ENCODE data around the gene MRPL21. TPM values are rescaled to one million over a fixed set of nuclear protein-coding genes. Genes with fewer than 3 reads are reported as not detected.

Gene MRPL21
- total and polyA plus RNA-seq, 2 of the 13 experiments (the other 11 are each of a cell fraction or from before 2014, with no cell fraction given) = 61.5 to 100 TPM

GRCh38 chr11:68903288-68904247 lies at the start of gene MRPL21, which contains the start of gene IGHMBP2 (continued):
- TF ChIP-seq, protein P1, sequence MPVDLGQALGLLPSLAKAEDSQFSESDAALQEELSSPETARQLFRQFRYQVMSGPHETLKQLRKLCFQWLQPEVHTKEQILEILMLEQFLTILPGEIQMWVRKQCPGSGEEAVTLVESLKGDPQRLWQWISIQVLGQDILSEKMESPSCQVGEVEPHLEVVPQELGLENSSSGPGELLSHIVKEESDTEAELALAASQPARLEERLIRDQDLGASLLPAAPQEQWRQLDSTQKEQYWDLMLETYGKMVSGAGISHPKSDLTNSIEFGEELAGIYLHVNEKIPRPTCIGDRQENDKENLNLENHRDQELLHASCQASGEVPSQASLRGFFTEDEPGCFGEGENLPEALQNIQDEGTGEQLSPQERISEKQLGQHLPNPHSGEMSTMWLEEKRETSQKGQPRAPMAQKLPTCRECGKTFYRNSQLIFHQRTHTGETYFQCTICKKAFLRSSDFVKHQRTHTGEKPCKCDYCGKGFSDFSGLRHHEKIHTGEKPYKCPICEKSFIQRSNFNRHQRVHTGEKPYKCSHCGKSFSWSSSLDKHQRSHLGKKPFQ (CRISPR knock-in tag; IDR thresholded peaks at IDR 0.05; ENCODE audit: insufficient replicate concordance) = peak; percentile 86
- TF ChIP-seq TBL1XR1 (IDR thresholded peaks at IDR 0.05; ENCODE audit: borderline replicate concordance, low read length, partially characterized antibody) (peak; percentile 65), ZBTB39 (CRISPR knock-in tag; IDR thresholded peaks at IDR 0.05) (0 out of 2 replicates have a peak, but pooled peaks have one; percentile 15), YEATS4 (CRISPR knock-in tag; IDR thresholded peaks at IDR 0.05; ENCODE audit: borderline replicate concordance) (peak; percentile 99), ARHGAP35 (CRISPR knock-in tag; IDR thresholded peaks at IDR 0.05; ENCODE audit: borderline replicate concordance) (peak; percentile 83; the same call in 1 of the 2 replicates), AGO1 (IDR thresholded peaks at IDR 0.05; ENCODE audit: low read depth, low read length, poor library complexity, severe bottlenecking) (peak; percentile 80), ZNF782 (CRISPR knock-in tag; IDR thresholded peaks at IDR 0.05; ENCODE audit: borderline replicate concordance) (peak; percentile 77; the same call in 1 of the 2 replicates)
- TF ChIP-seq, protein P2, sequence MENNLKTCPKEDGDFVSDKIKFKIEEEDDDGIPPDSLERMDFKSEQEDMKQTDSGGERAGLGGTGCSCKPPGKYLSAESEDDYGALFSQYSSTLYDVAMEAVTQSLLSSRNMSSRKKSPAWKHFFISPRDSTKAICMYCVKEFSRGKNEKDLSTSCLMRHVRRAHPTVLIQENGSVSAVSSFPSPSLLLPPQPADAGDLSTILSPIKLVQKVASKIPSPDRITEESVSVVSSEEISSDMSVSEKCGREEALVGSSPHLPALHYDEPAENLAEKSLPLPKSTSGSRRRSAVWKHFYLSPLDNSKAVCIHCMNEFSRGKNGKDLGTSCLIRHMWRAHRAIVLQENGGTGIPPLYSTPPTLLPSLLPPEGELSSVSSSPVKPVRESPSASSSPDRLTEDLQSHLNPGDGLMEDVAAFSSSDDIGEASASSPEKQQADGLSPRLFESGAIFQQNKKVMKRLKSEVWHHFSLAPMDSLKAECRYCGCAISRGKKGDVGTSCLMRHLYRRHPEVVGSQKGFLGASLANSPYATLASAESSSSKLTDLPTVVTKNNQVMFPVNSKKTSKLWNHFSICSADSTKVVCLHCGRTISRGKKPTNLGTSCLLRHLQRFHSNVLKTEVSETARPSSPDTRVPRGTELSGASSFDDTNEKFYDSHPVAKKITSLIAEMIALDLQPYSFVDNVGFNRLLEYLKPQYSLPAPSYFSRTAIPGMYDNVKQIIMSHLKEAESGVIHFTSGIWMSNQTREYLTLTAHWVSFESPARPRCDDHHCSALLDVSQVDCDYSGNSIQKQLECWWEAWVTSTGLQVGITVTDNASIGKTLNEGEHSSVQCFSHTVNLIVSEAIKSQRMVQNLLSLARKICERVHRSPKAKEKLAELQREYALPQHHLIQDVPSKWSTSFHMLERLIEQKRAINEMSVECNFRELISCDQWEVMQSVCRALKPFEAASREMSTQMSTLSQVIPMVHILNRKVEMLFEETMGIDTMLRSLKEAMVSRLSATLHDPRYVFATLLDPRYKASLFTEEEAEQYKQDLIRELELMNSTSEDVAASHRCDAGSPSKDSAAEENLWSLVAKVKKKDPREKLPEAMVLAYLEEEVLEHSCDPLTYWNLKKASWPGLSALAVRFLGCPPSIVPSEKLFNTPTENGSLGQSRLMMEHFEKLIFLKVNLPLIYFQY (CRISPR knock-in tag; IDR thresholded peaks at IDR 0.05; ENCODE audit: borderline replicate concordance) = peak; percentile 66; the same call in 1 of the 2 replicates
- TF ChIP-seq, protein P3, sequence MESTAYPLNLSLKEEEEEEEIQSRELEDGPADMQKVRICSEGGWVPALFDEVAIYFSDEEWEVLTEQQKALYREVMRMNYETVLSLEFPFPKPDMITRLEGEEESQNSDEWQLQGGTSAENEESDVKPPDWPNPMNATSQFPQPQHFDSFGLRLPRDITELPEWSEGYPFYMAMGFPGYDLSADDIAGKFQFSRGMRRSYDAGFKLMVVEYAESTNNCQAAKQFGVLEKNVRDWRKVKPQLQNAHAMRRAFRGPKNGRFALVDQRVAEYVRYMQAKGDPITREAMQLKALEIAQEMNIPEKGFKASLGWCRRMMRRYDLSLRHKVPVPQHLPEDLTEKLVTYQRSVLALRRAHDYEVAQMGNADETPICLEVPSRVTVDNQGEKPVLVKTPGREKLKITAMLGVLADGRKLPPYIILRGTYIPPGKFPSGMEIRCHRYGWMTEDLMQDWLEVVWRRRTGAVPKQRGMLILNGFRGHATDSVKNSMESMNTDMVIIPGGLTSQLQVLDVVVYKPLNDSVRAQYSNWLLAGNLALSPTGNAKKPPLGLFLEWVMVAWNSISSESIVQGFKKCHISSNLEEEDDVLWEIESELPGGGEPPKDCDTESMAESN (CRISPR knock-in tag; conservative IDR thresholded peaks at IDR 0.05) = peak; percentile 93
- TF ChIP-seq, protein P4, sequence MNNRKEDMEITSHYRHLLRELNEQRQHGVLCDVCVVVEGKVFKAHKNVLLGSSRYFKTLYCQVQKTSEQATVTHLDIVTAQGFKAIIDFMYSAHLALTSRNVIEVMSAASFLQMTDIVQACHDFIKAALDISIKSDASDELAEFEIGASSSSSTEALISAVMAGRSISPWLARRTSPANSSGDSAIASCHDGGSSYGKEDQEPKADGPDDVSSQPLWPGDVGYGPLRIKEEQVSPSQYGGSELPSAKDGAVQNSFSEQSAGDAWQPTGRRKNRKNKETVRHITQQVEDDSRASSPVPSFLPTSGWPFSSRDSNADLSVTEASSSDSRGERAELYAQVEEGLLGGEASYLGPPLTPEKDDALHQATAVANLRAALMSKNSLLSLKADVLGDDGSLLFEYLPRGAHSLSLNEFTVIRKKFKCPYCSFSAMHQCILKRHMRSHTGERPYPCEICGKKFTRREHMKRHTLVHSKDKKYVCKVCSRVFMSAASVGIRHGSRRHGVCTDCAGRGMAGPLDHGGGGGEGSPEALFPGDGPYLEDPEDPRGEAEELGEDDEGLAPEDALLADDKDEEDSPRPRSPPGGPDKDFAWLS (CRISPR knock-in tag; IDR thresholded peaks at IDR 0.05; ENCODE audit: borderline replicate concordance) = no peak

Data from HepG2 (cell line).